GM23248 (cell line): ENCODE results near the gene DNAJC24. TPM values are rescaled to one million over a fixed set of nuclear protein-coding genes. Genes with fewer than 3 reads are reported as not detected.

Experiments used
- DNase-seq: peaks from one replicate; pipeline ENCODE4 v3.0.0-alpha.2; 2015
- H2AFZ ChIP-seq: fragments of 200-600 bp; sonication (generic); 2 replicates; pipeline ENCODE4 v1.6.1; 2016; ENCODE audit warnings: antibody characterized with exemption
- H3F3A ChIP-seq: fragments of 200-600 bp; sonication (generic); 2 replicates; pipeline ENCODE4 v1.6.1; 2016; ENCODE audit warnings: mild to moderate bottlenecking, antibody characterized with exemption, mixed run types; ENCODE audit not compliant: insufficient read depth
- H3K27ac ChIP-seq: fragments of 200-600 bp; sonication (generic); 2 replicates; pipeline ENCODE4 v1.5.1; 2016; ENCODE audit warnings: mild to moderate bottlenecking
- H3K27me3 ChIP-seq: fragments of 200-600 bp; sonication (generic); replicated peaks from 2 replicates; pipeline ENCODE4 v1.6.1; 2016; ENCODE audit warnings: mild to moderate bottlenecking; ENCODE audit not compliant: insufficient read depth
- H3K36me3 ChIP-seq: fragments of 200-600 bp; sonication (generic); 2 replicates; pipeline ENCODE4 v1.6.1; 2016; ENCODE audit warnings: low read depth, mild to moderate bottlenecking
- H3K4me1 ChIP-seq: fragments of 200-600 bp; sonication (generic); 2 replicates; pipeline ENCODE4 v1.6.1; 2016; ENCODE audit warnings: mild to moderate bottlenecking; ENCODE audit not compliant: insufficient read depth
- H3K4me2 ChIP-seq: fragments of 200-600 bp; sonication (generic); one replicate; pipeline ENCODE4 v1.6.1; 2016; ENCODE audit warnings: mild to moderate bottlenecking; ENCODE audit not compliant: unreplicated experiment
- H3K4me3 ChIP-seq: fragments of 200-600 bp; sonication (generic); 2 replicates; pipeline ENCODE4 v1.5.1; 2016; ENCODE audit warnings: mild to moderate bottlenecking
- H3K79me2 ChIP-seq: fragments of 200-600 bp; sonication (generic); 2 replicates; pipeline ENCODE4 v1.6.1; 2016; ENCODE audit warnings: mild to moderate bottlenecking; ENCODE audit not compliant: insufficient read depth
- H3K9ac ChIP-seq: fragments of 200-600 bp; sonication (generic); 2 replicates; pipeline ENCODE4 v1.6.1; 2016; ENCODE audit warnings: mild to moderate bottlenecking
- H3K9me2 ChIP-seq: fragments of 200-600 bp; sonication (generic); 2 replicates; pipeline ENCODE4 v1.6.1; 2016; ENCODE audit warnings: mixed run types, mild to moderate bottlenecking, moderate library complexity; ENCODE audit not compliant: insufficient read depth
- H3K9me3 ChIP-seq: fragments of 200-600 bp; sonication (generic); one replicate; pipeline ENCODE4 v1.6.1; 2017; ENCODE audit warnings: low read depth
- H4K20me1 ChIP-seq: fragments of 200-600 bp; sonication (generic); 2 replicates; pipeline ENCODE4 v1.6.0; 2016; ENCODE audit not compliant: insufficient read depth
- EZH2 ChIP-seq: fragments of 200-600 bp; sonication (generic); IDR thresholded peaks from 2 replicates; pipeline ENCODE4 v1.6.1; 2018; ENCODE audit warnings: antibody characterized with exemption, mild to moderate bottlenecking; ENCODE audit not compliant: insufficient read depth, poor library complexity, severe bottlenecking
- EZH2phosphoT487 ChIP-seq: fragments of 200-600 bp; sonication (generic); IDR thresholded peaks from 2 replicates; pipeline ENCODE4 v1.6.1; 2018; ENCODE audit warnings: antibody characterized with exemption, moderate library complexity, mild to moderate bottlenecking, low read depth; ENCODE audit not compliant: insufficient read depth
- WGBS, 2 experiments: methylation state at CpG; one replicate each; pipeline ENCODE4 v1.1.6; 2015 to 2017; ENCODE audit warnings: low lambda C conversion rate in 2 of 2, low coverage in 1 of 2; ENCODE audit errors: missing lambda C conversion rate in 2 of 2; 5-methylcytosine and 5-hydroxymethylcytosine counted together
- in situ Hi-C: fragments of 300-500 bp; cut with MboI; formaldehyde crosslinking; loops from 2 replicates; pipeline ENCODE4 v1.15.0; 2020
- polyA plus RNA-seq: library from polyadenylated mRNA; unstranded; fragments of >200 nt; fragmentation: Nextera tagmentation; extraction: Ambion mirVana; gene quantifications from 2 replicates; pipeline ENCODE4 v1.2.1, GENCODE V29; 2016
- total RNA-seq: library from RNA; depleted of rRNA; stranded (reverse); fragments of >200 nt; shearing (Covaris generic); gene quantifications from 2 replicates; pipeline ENCODE4 v1.2.3, GENCODE V29; 2014

Gene DNAJC24
- total and polyA plus RNA-seq, 2 experiments from 2014 or later: 13.3 to 22.6 TPM

DNA sequence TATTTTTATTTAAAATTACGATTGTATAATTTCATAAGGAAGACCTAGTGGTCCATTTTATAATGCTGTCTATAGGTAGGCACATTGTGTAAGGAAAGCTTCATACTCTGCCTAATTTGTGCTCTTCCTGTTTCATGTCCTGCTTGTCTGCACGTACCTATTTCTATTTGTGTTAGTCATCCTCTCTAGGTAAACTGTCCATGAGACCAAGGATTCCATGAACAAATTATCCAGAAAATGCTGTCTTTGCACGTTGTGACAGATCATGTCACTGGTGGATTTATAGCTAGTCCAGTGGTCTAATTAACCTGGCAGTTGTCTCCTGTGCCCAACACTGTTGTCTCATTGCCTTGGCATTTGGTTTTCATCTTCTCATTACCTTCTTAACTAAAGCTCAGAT is 44.7 kb downstream of the DNAJC24 start:
- no peaks in the 10 kb centered on the region for H3K9me2 ChIP-seq
- no peaks in the 10 kb centered on the region for H3K27me3 ChIP-seq
- peaks cover 4% of the 10 kb centered on the region; the same call in 1 of the 2 replicates for H3K4me1 ChIP-seq
- no peaks in the 10 kb centered on the region; the same call in 1 of the 2 replicates for H3F3A ChIP-seq
- no peak overlapping the region for H3K27ac ChIP-seq
- WGBS, 2 experiments: 96 to 97% methylated on average over 3 of the region's 3 CpGs
- no peak overlapping the region for H3K4me2 ChIP-seq
- no peak overlapping the region for H3K4me3 ChIP-seq
- no peak overlapping the region for H2AFZ ChIP-seq
- no peaks in the 10 kb centered on the region for H4K20me1 ChIP-seq
- no peaks in the 10 kb centered on the region for H3K79me2 ChIP-seq
- DNase-seq: no peak
- TF ChIP-seq EZH2phosphoT487: no peak
- no peak for TF ChIP-seq EZH2
- H3K36me3 ChIP-seq: no peaks in the 10 kb centered on the region
- H3K9ac ChIP-seq: no peak overlapping the region
- in situ Hi-C loops: no loop called here
- H3K9me3 ChIP-seq: no peaks in the 10 kb centered on the region

GRCh38 chr11:31415435-31415834 is 45.8 kb downstream of the DNAJC24 start:
- Histone ChIP-seq H3K9me2 (no peaks in the 10 kb centered on the region), H3K79me2 (no peaks in the 10 kb centered on the region), H3K4me2 (no peak overlapping the region), H4K20me1 (no peaks in the 10 kb centered on the region), H2AFZ (no peak overlapping the region), H3K4me1 (peaks cover 4% of the 10 kb centered on the region; the same call in 1 of the 2 replicates), H3K9me3 (no peaks in the 10 kb centered on the region), H3F3A (no peaks in the 10 kb centered on the region; the same call in 1 of the 2 replicates), H3K27me3 (no peaks in the 10 kb centered on the region), H3K27ac (no peak overlapping the region), H3K36me3 (no peaks in the 10 kb centered on the region), H3K9ac (no peak overlapping the region), H3K4me3 (no peak overlapping the region)
- WGBS, 2 experiments: 75 to 77% methylated on average over 4 of the region's 4 CpGs
- no peak for DNase-seq
- no peak for TF ChIP-seq EZH2phosphoT487
- TF ChIP-seq EZH2: no peak
- in situ Hi-C loops: no loop called here

- in situ Hi-C loops: no loop called here
- H3K79me2 ChIP-seq: no peaks in the 10 kb centered on the region
- peaks cover 4% of the 10 kb centered on the region; the same call in 1 of the 2 replicates for H3K4me1 ChIP-seq
- DNase-seq: no peak
- no peaks in the 10 kb centered on the region; the same call in 1 of the 2 replicates for H3F3A ChIP-seq
- WGBS, 2 experiments: 96 to 97% methylated on average over 1 of the region's 1 CpG
- no peak overlapping the region for H3K4me3 ChIP-seq
- no peaks in the 10 kb centered on the region for H3K9me2 ChIP-seq
- no peaks in the 10 kb centered on the region for H4K20me1 ChIP-seq
- no peaks in the 10 kb centered on the region for H3K9me3 ChIP-seq
- no peak overlapping the region for H3K27ac ChIP-seq
- H3K27me3 ChIP-seq: no peaks in the 10 kb centered on the region
- H3K36me3 ChIP-seq: no peaks in the 10 kb centered on the region
- H3K9ac ChIP-seq: no peak overlapping the region
- no peak overlapping the region for H3K4me2 ChIP-seq
- no peak overlapping the region for H2AFZ ChIP-seq
- no peak for TF ChIP-seq EZH2
- TF ChIP-seq EZH2phosphoT487: no peak
Measured at GRCh38 chr11:31417357-31417756, 47.7 kb downstream of the DNAJC24 start.

DNA sequence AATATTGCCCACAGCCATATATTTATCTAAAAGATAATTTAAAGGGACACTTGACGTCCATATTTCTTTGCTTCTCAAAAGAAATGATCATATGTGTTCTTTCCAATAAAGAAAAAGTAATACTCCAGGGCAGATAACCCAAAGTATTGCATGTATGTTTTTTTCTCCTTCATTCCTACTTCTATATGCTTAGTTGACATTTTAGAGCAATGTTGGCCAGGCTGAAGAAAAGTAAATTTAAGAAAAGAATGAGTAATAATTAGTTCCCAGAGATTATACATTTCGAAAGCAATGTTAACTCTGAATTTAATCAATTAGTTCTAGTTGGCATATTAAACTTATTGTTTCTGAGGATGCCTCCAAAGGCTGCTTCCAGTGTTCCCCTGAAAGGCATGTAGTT is 48.2 kb downstream of the DNAJC24 start:
- TF ChIP-seq EZH2phosphoT487: no peak
- no peak for TF ChIP-seq EZH2

DNA sequence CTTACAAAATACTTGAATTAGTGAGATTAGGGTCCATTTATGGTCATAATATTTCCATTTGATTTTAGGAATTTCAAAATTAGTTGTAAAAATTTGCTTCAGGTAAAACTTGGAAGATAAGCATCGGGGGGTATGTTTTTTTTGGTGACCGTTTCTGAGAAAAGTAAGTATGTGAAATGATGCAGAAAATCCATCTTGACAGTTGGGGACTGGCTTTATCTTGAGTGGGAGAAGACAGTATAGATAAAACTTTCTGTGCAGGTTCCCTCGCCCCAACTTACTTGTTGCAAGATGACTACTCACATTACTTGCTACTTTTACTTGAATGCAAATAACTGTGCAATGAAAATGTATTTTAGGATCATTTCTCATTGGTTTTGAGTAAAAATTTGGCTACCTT is 49.5 kb downstream of the DNAJC24 start:
- Histone ChIP-seq H3K79me2 (no peaks in the 10 kb centered on the region), H3K4me2 (no peak overlapping the region), H3K9ac (no peak overlapping the region), H3K9me2 (no peaks in the 10 kb centered on the region), H3K9me3 (no peaks in the 10 kb centered on the region), H3K4me1 (no peaks in the 10 kb centered on the region), H2AFZ (no peak overlapping the region), H3F3A (no peaks in the 10 kb centered on the region), H3K27ac (no peak overlapping the region), H3K4me3 (no peak overlapping the region), H4K20me1 (no peaks in the 10 kb centered on the region), H3K36me3 (no peaks in the 10 kb centered on the region), H3K27me3 (no peaks in the 10 kb centered on the region)
- no peak for DNase-seq
- no peak for TF ChIP-seq EZH2phosphoT487
- TF ChIP-seq EZH2: no peak
- 57 to 65% methylated on average over 3 of the region's 3 CpGs for WGBS, 2 experiments
- in situ Hi-C loops: no loop called here

More for the DNA sequence above, 48.2 kb downstream of the DNAJC24 start:
- in situ Hi-C loops: no loop called here
- H4K20me1 ChIP-seq: no peaks in the 10 kb centered on the region
- H3K9ac ChIP-seq: no peak overlapping the region
- 97 to 98% methylated on average over 2 of the region's 2 CpGs for WGBS, 2 experiments
- no peaks in the 10 kb centered on the region; the same call in 1 of the 2 replicates for H3F3A ChIP-seq
- peaks cover 1% of the 10 kb centered on the region; the same call in 1 of the 2 replicates for H3K4me1 ChIP-seq
- no peaks in the 10 kb centered on the region for H3K9me3 ChIP-seq
- H3K79me2 ChIP-seq: no peaks in the 10 kb centered on the region
- no peak overlapping the region for H3K4me3 ChIP-seq
- H3K27me3 ChIP-seq: no peaks in the 10 kb centered on the region
- H3K9me2 ChIP-seq: no peaks in the 10 kb centered on the region
- H3K4me2 ChIP-seq: no peak overlapping the region
- no peak for DNase-seq
- no peak overlapping the region for H2AFZ ChIP-seq
- H3K27ac ChIP-seq: no peak overlapping the region
- H3K36me3 ChIP-seq: no peaks in the 10 kb centered on the region
